ENCODE results near the gene GRB2.

- TF ChIP-seq, protein P1, sequence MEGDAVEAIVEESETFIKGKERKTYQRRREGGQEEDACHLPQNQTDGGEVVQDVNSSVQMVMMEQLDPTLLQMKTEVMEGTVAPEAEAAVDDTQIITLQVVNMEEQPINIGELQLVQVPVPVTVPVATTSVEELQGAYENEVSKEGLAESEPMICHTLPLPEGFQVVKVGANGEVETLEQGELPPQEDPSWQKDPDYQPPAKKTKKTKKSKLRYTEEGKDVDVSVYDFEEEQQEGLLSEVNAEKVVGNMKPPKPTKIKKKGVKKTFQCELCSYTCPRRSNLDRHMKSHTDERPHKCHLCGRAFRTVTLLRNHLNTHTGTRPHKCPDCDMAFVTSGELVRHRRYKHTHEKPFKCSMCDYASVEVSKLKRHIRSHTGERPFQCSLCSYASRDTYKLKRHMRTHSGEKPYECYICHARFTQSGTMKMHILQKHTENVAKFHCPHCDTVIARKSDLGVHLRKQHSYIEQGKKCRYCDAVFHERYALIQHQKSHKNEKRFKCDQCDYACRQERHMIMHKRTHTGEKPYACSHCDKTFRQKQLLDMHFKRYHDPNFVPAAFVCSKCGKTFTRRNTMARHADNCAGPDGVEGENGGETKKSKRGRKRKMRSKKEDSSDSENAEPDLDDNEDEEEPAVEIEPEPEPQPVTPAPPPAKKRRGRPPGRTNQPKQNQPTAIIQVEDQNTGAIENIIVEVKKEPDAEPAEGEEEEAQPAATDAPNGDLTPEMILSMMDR (IDR thresholded peaks at IDR 0.05) = no peak
- TF ChIP-seq, protein P2, sequence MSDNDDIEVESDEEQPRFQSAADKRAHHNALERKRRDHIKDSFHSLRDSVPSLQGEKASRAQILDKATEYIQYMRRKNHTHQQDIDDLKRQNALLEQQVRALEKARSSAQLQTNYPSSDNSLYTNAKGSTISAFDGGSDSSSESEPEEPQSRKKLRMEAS (IDR thresholded peaks at IDR 0.05) = no peak
- TF ChIP-seq SMC3 (IDR thresholded peaks at IDR 0.05) = no peak
- TF ChIP-seq POLR2A (IDR thresholded peaks at IDR 0.05; ENCODE audit: low read length) = no peak
- no peak for TF ChIP-seq RAD21 (conservative IDR thresholded peaks at IDR 0.05 in 1 of 2, IDR thresholded peaks at IDR 0.05 in 1 of 2)
- no peak for TF ChIP-seq ZFP36 (IDR thresholded peaks at IDR 0.05; ENCODE audit: borderline replicate concordance, partially characterized antibody)
- TF ChIP-seq BHLHE40 (IDR thresholded peaks at IDR 0.05; ENCODE audit: low read depth, low read length) = no peak
- no peak for TF ChIP-seq CHD4 (IDR thresholded peaks at IDR 0.05; ENCODE audit: borderline replicate concordance)
- TF ChIP-seq ZSCAN20 (CRISPR knock-in tag; IDR thresholded peaks at IDR 0.05) = no peak
- TF ChIP-seq KDM5A (IDR thresholded peaks at IDR 0.05) = no peak
- TF ChIP-seq ZC3H11A (IDR thresholded peaks at IDR 0.05) = no peak
- TF ChIP-seq RFX5 (IDR thresholded peaks at IDR 0.05) = no peak
- no peak for TF ChIP-seq HOXA7 (CRISPR knock-in tag; IDR thresholded peaks at IDR 0.05)
- no peak for TF ChIP-seq MYC (IDR thresholded peaks at IDR 0.05; ENCODE audit: borderline replicate concordance, low read length)
Measured at GRCh38 chr17:75272848-75273184, 132.7 kb downstream of the GRB2 start.
